ENCODE results near the gene HHIPL1.

The HHIPL1 gene

DNA sequence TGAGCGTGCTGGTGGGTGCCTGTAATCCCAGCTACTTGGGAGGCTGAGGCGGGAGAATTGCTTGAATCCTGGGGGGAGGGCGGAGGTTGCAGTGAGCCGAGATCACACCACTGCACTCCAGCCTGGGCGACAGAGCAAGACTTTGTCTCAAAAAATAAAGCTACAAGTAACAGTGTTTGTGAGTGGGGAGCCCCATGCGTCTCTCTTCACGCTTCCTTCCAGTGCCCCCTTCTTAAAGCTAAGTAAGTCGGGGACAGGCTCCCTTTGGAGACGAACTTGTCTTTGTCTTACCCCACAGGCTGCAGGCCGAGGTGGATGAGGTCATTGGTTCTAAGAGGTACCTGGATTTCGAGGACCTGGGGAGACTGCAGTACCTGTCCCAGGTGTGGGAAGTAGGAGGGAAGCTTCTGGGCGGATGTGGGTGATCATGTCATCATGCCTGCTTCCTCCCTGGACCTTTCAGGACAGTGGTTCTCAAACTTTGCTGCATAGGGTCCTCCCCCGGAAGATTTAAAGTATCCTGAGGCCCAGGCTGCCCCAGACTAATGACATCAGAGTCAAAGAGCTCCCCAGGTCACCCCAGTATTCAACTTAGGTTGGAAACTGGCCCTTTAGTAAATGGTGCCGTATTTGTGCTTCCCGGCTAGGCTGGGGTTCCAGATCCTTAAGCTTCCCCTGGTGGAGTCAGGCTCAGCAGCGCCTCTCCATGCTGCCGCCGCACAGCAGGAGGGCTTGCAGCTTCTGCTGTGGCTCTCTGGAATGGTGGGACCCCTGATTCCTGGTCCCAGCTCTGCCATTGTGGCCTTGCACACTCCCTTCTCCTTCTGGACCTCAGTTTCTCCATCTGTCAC lies 76.2 kb downstream of the HHIPL1 start:
- in situ Hi-C loops (cut with MboI; ENCODE audit: low pct_unique_long_range_greater_than_20kb, low sequenced_read_pairs) = no loop called here
- no peak for DNase-seq

GRCh38 chr14:99721792-99722516 lies 77.0 kb downstream of the HHIPL1 start:
- in situ Hi-C loops (cut with MboI; ENCODE audit: low pct_unique_long_range_greater_than_20kb, low sequenced_read_pairs) = no loop called here
- no peak for DNase-seq

GRCh38 chr14:99722741-99723140 lies 77.8 kb downstream of the HHIPL1 start:
- in situ Hi-C loops (cut with MboI; ENCODE audit: low pct_unique_long_range_greater_than_20kb, low sequenced_read_pairs) = no loop called here
- no peak for DNase-seq

- peak; percentile 17 for DNase-seq
- in situ Hi-C loops (cut with MboI; ENCODE audit: low pct_unique_long_range_greater_than_20kb, low sequenced_read_pairs) = no loop called here
These were observed 79.4 kb downstream of the HHIPL1 start for GRCh38 chr14:99724196-99724891.

- in situ Hi-C loops (cut with MboI; ENCODE audit: low pct_unique_long_range_greater_than_20kb, low sequenced_read_pairs) = no loop called here
These were observed 80.2 kb downstream of the HHIPL1 start for GRCh38 chr14:99724939-99725773.

GRCh38 chr14:99725774-99726537 lies 81.0 kb downstream of the HHIPL1 start:
- in situ Hi-C loops (cut with MboI; ENCODE audit: low pct_unique_long_range_greater_than_20kb, low sequenced_read_pairs) = no loop called here
- DNase-seq = peak; percentile 33

More at GRCh38 chr14:99724939-99725773, 80.2 kb downstream of the HHIPL1 start:
- no peak for DNase-seq

DNA sequence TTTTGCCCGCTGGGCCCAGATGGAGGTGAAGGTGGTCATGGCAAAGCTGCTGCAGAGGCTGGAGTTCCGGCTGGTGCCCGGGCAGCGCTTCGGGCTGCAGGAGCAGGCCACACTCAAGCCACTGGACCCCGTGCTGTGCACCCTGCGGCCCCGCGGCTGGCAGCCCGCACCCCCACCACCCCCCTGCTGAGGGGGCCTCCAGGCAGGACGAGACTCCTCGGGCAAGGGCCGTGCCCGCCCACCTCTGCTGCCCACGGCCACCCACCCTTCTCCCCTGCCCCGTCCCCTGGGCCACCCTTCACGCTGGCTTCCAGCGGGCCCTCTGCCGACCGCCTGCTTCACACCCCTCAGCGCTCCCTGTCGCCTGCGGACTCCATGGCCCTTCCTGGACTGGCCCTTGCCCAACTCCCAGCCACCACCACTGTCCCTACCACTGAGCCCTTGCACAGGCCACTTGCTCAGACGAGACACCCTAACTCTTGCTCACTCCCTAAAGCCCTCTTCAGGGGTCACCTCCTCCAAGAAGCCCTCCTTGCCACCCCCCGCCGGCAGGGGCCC lies 81.7 kb downstream of the HHIPL1 start:
- in situ Hi-C loops (cut with MboI; ENCODE audit: low pct_unique_long_range_greater_than_20kb, low sequenced_read_pairs) = no loop called here
- DNase-seq = no peak

DNA sequence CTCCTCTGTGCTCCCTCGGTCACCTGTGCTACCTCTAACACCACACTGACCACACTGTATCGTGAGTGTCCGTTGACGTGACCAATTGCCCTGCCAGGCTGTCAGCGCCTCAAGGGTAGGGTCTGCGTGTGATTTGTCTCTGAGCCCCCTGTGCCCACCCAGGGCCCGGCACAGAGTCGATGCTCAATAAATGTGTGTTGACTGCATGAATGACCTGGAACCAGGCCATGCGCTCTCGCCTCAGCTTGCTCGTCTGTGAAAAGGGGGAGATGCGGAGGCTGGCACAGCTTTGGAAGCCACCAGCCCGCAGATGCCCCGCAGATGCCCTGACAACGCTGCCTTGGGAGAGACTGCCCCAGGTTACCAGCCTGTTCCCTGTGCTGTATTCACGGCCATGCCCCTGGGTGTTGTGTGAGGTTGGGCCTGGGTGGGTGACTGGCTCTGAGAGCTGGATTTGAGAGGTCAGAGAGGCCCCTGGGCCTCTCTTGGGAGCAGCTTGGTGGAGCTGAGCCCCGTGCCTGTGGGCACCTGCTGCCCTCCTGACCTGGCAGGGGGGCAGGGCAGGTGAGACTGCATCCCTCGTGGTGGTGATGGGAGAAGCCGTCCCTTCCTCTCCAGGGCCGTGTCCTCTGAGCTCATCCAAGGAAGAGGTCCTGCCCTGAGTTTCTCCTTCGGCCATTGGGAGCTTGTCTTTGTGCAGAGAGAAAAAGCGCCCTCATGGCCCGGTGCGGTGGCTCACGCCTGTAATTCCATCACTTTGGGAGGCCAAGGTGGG lies 82.4 kb downstream of the HHIPL1 start:
- DNase-seq = no peak
- in situ Hi-C loops (cut with MboI; ENCODE audit: low pct_unique_long_range_greater_than_20kb, low sequenced_read_pairs) = no loop called here

DNA sequence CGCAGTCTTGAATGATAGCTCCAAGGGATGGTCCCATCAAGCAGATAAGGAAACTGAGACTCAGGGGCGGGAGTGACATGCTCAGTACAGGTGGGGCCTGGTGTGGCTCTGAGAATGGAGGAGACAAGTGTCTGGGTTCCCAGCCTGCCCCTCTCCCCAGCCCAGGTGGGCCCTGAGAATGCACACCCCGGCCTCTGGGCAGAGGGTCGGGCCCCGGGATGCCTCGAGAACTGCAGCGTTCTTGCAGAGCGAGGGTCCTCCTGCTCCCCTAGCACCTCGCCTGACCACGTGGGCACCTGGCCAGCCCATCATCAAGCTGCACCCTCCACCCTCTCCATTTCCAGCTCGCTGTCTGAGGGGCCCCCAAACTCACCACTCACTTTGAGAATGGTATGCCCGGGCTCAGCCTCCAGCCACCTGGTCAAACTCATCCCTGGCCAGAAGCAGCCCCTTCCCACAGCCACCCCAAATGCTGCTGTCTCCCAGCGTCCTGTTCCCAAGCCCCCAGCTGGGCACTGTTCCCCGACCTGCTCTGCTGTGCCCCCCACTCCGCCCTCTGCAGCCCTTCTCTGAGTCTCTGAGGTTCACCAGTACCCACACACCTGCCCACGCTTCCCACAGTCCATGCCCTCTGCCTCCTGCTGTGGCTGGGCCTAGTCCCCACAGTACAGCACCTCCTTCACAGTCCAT lies 83.4 kb downstream of the HHIPL1 start:
- no peak for DNase-seq
- in situ Hi-C loops (cut with MboI; ENCODE audit: low pct_unique_long_range_greater_than_20kb, low sequenced_read_pairs) = no loop called here

DNA sequence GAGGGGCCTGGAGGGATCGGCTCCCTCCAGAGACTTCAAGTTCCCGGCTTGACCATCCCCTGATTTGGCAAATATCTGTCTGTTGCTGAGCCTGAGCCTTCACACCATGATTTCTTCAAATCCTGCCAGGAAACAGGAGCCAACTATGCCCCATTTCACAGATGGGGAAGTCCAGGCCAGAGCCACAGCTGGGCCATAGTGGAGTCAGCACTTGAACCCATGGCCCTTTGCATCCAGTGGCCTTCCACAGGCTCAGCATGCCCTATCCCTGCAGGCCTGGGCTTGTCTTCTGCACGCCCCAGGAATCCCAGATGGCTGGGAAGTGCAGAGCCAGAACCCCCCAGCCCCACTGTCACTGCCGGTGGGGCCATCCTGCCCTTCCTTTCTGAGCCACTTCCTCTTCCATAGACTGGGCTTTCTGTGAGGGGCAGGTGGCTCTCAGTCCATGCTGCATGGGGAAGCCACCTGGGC lies 84.1 kb downstream of the HHIPL1 start:
- in situ Hi-C loops (cut with MboI; ENCODE audit: low pct_unique_long_range_greater_than_20kb, low sequenced_read_pairs) = no loop called here
- DNase-seq = no peak
